Endothelial cell of umbilical vein (primary cell): ENCODE results near the gene BIN2. TPM values are rescaled to one million over a fixed set of nuclear protein-coding genes. Genes with fewer than 3 reads are reported as not detected.

Experiments used
- BruUV-seq: library from RNA; stranded (reverse); fragments of 400-500 nt; replicated peaks from 2 replicates; lab custom pipeline; 2021; lab: Mats Ljungman, UMichigan
- CTCF ChIA-PET: fragments of 300-600, 350-600 bp; sonication (Branson Sonifier 250); formaldehyde crosslinking; loops from one replicate; lab custom pipeline; 2021; ENCODE audit warnings: antibody characterized with exemption, inconsistent platforms; lab: Charles Lee
- POLR2A ChIA-PET: fragments of 300-600, 350-600 bp; sonication (Branson Sonifier 250); formaldehyde crosslinking; loops from one replicate; lab custom pipeline; 2021; ENCODE audit warnings: antibody characterized with exemption, inconsistent platforms; lab: Charles Lee
- DNase-seq: peaks from one replicate; pipeline ENCODE4 v3.0.0-alpha.2; 2011; ENCODE audit warnings: low read depth, low spot score
- FAIRE-seq: peaks from 2 replicates; lab custom pipeline; 2011; peaks lifted over from hg19 to GRCh38; lab: Jason Lieb, UNC
- H2AFZ ChIP-seq: 2 replicates; pipeline ENCODE4 v1.6.0; 2012; ENCODE audit warnings: low read depth, low read length, control low read depth, inconsistent platforms
- H3K27ac ChIP-seq: 2 replicates; pipeline ENCODE4 v1.5.1; 2011; ENCODE audit warnings: low read depth, mild to moderate bottlenecking, control low read depth, low read length, moderate library complexity; ENCODE audit not compliant: insufficient read depth
- H3K27me3 ChIP-seq, 2 experiments: 2 replicates each; pipeline versions ENCODE4 v1.6.0 to v1.6.1; 2011; ENCODE audit warnings: low read length in 2 of 2, mixed read lengths in 1 of 2; ENCODE audit not compliant: control insufficient read depth in 2 of 2, insufficient read depth in 2 of 2
- H3K36me3 ChIP-seq, 2 experiments: 2 replicates in 1 of 2; 3 replicates in 1 of 2; pipeline ENCODE4 v1.5.1; 2011; ENCODE audit warnings: low read length in 2 of 2, mild to moderate bottlenecking in 1 of 2, moderate library complexity in 1 of 2; ENCODE audit not compliant: control insufficient read depth in 2 of 2, insufficient read depth in 2 of 2; ENCODE audit errors: extremely low read depth in 1 of 2
- H3K4me1 ChIP-seq: 3 replicates; pipeline ENCODE4 v1.5.1; 2011; ENCODE audit warnings: mild to moderate bottlenecking, low read length; ENCODE audit not compliant: control insufficient read depth, insufficient read depth; ENCODE audit errors: extremely low read depth
- H3K4me2 ChIP-seq: 2 replicates; pipeline ENCODE4 v1.6.1; 2011; ENCODE audit warnings: low read length, control low read depth, mixed read lengths; ENCODE audit not compliant: insufficient read depth
- H3K4me3 ChIP-seq, 3 experiments: fragments of 200-600 bp in 1 of 3; sonication (generic), shearing (Covaris generic) in 1 of 3; replicated peaks in 1 of 3; 2 replicates each; pipeline ENCODE4 v1.5.1; 2011 to 2016; ENCODE audit warnings: control low read depth in 3 of 3, low read length in 3 of 3, mild to moderate bottlenecking in 2 of 3, inconsistent platforms in 1 of 3, low read depth in 1 of 3, moderate library complexity in 1 of 3; ENCODE audit not compliant: insufficient read depth in 1 of 3
- H3K79me2 ChIP-seq: 2 replicates; pipeline ENCODE4 v1.6.0; 2012; ENCODE audit warnings: low read length, inconsistent platforms; ENCODE audit not compliant: control insufficient read depth, insufficient read depth
- H3K9ac ChIP-seq: replicated peaks from 2 replicates; pipeline ENCODE3; 2011; ENCODE audit warnings: low read length, control low read depth; ENCODE audit not compliant: insufficient read depth; ENCODE audit errors: extremely low read depth
- H3K9me1 ChIP-seq: replicated peaks from 3 replicates; pipeline ENCODE4 v1.6.0; 2011; ENCODE audit warnings: mild to moderate bottlenecking, low read length; ENCODE audit not compliant: control insufficient read depth, insufficient read depth; ENCODE audit errors: extremely low read depth
- H3K9me3 ChIP-seq: replicated peaks from 2 replicates; pipeline ENCODE4 v1.5.1; 2012; ENCODE audit warnings: low read length, inconsistent platforms; ENCODE audit not compliant: control insufficient read depth, insufficient read depth
- H4K20me1 ChIP-seq: replicated peaks from 2 replicates; pipeline ENCODE3; 2011; ENCODE audit warnings: mild to moderate bottlenecking, low read length; ENCODE audit not compliant: control insufficient read depth, insufficient read depth; ENCODE audit errors: extremely low read depth
- CTCF ChIP-seq, 2 donors: IDR thresholded peaks; 1 replicate in 1 of 2; 2 replicates in 1 of 2; pipeline ENCODE4 v1.5.1; 2011; ENCODE audit warnings: low read length in 2 of 2, mild to moderate bottlenecking in 2 of 2, moderate library complexity in 2 of 2, control low read depth in 1 of 2, inconsistent platforms in 1 of 2, low read depth in 1 of 2; ENCODE audit not compliant: insufficient read depth in 1 of 2; ENCODE audit errors: extremely low read depth in 1 of 2
- EZH2 ChIP-seq: IDR thresholded peaks from 2 replicates; pipeline ENCODE4 v1.6.1; 2012; ENCODE audit warnings: borderline replicate concordance, low read depth, mild to moderate bottlenecking, moderate library complexity, low read length, inconsistent platforms; ENCODE audit not compliant: severe bottlenecking
- FOS ChIP-seq: IDR thresholded peaks from 2 replicates; pipeline ENCODE4 v1.6.1; 2011; ENCODE audit warnings: mild to moderate bottlenecking, low read length, moderate library complexity, borderline replicate concordance; ENCODE audit not compliant: insufficient read depth
- GATA2 ChIP-seq: IDR thresholded peaks from 2 replicates; pipeline ENCODE4 v1.7.0; 2011; ENCODE audit warnings: low read depth, mild to moderate bottlenecking, moderate library complexity, mixed read lengths, low read length; ENCODE audit not compliant: insufficient read length, insufficient read depth
- JUN ChIP-seq: IDR thresholded peaks from 2 replicates; pipeline ENCODE4 v1.6.1; 2011; ENCODE audit warnings: borderline replicate concordance, low read depth; ENCODE audit not compliant: insufficient read length, insufficient read depth
- MAX ChIP-seq: IDR thresholded peaks from 2 replicates; pipeline ENCODE4 v1.6.1; 2011; ENCODE audit not compliant: insufficient read depth, insufficient read length
- MYC ChIP-seq: IDR thresholded peaks from one replicate; pipeline ENCODE4 v1.6.1; 2011; ENCODE audit warnings: mild to moderate bottlenecking, low read depth, low read length
- POLR2A ChIP-seq: IDR thresholded peaks from 2 replicates; pipeline ENCODE4 v1.6.1; 2012; ENCODE audit warnings: low read depth, mild to moderate bottlenecking, control low read depth, low read length
- POLR2AphosphoS5 ChIP-seq: IDR thresholded peaks from 2 replicates; pipeline ENCODE4 v1.6.1; 2012; ENCODE audit warnings: low read depth, mild to moderate bottlenecking, control low read depth, low read length, moderate library complexity; ENCODE audit not compliant: insufficient read depth
- dilution Hi-C: fragments of 300-500 bp; cut with MboI; formaldehyde crosslinking; loops from one replicate; pipeline ENCODE4 v1.15.0; 2019; ENCODE audit warnings: low sequenced_read_pairs; ENCODE audit not compliant: extremely low pct_ligation_motif_present
- intact Hi-C: fragments of 100-400 bp; cut with micrococcal nuclease; formaldehyde crosslinking; loops from one replicate; pipeline ENCODE4 v1.10.0; 2022
- polyA plus RNA-seq, 4 experiments: library from polyadenylated mRNA; depleted of rRNA in 3 of 4; stranded (reverse) in 3 of 4; unstranded in 1 of 4; fragments of >200 nt; gene quantifications; 2 replicates each; pipeline versions ENCODE4 v1.2.1 to v1.2.3, GENCODE V29; 2011 to 2012; ENCODE audit warnings: missing spikeins in 1 of 4
- total RNA-seq: library from RNA; stranded (reverse); gene quantifications from 2 replicates; pipeline ENCODE4 v1.2.3, GENCODE V29; 2021

BIN2 gene
- total and polyA plus RNA-seq, 2 donors (not counting 3 experiments of a cell fraction or from before 2014, with no cell fraction given): not detected

GRCh38 chr12:51343201-51343600 is 19.2 kb upstream of the BIN2 start:
- POLR2A ChIA-PET: no interaction called here
- no peak for FAIRE-seq

More at GRCh38 chr12:51343201-51343600, 19.2 kb upstream of the BIN2 start:
- Histone ChIP-seq H3K27ac (no peak overlapping the region), H3K9me1 (no peaks in the 10 kb centered on the region), H3K4me2 (no peak overlapping the region), H3K4me1 (no peaks in the 10 kb centered on the region), H3K36me3 (no peaks in the 10 kb centered on the region), H2AFZ (no peak overlapping the region), H3K79me2 (no peaks in the 10 kb centered on the region), H3K27me3 (no peaks in the 10 kb centered on the region), H3K4me3 (no peak overlapping the region), H3K9ac (no peak overlapping the region), H3K9me3 (no peaks in the 10 kb centered on the region), H4K20me1 (no peaks in the 10 kb centered on the region)
- intact Hi-C loops (no loop called here), dilution Hi-C loops (no loop called here)
- DNase-seq: no peak
- no peak for TF ChIP-seq EZH2
- no peak for TF ChIP-seq MAX
- TF ChIP-seq JUN: no peak
- no peak for TF ChIP-seq POLR2AphosphoS5
- TF ChIP-seq POLR2A: no peak
- TF ChIP-seq GATA2: no peak
- TF ChIP-seq CTCF (IDR thresholded peaks at IDR 0.05; ENCODE audit: extremely low read depth in 1 of 2, insufficient read depth in 1 of 2, low read depth in 1 of 2, low read length in 2 of 2): no peak
- TF ChIP-seq MYC: no peak
- TF ChIP-seq FOS: no peak
- CTCF ChIA-PET: interaction anchor here (2.9 to 3.7 kb wide), 2 partner anchors 125 to 577 kb away, joined by 27 to 35 read pairs; partner anchors contain the start of gene POU6F1
- BruUV-seq: no TSS peak
